K562 (cell line): ENCODE results near the gene NYNRIN. TPM values are rescaled to one million over a fixed set of nuclear protein-coding genes. Genes with fewer than 3 reads are reported as not detected.

Source experiments
- ATAC-seq: fragments of 200-7000 bp; cut with Tn5 transposase; 3 replicates; pipeline ENCODE4 v1.9.1; 2020; ENCODE audit warnings: moderate library complexity
- BruUV-seq: library from RNA; stranded (reverse); fragments of 400-500 nt; replicated peaks from 2 replicates; lab custom pipeline; 2021; lab: Mats Ljungman, UMichigan
- CTCF ChIA-PET: fragments of 300-600 bp; formaldehyde crosslinking; extraction: SDS; loops from one replicate; lab custom pipeline; 2021; ENCODE audit warnings: low intra/inter-chr PET ratio; lab: Yijun Ruan, JAX
- POLR2A ChIA-PET: fragments of 300-600, 350-650 bp; sonication (Branson Sonifier 250); formaldehyde crosslinking; extraction: SDS; loops from one replicate; lab custom pipeline; 2021; ENCODE audit warnings: antibody characterized with exemption, inconsistent platforms; lab: Yijun Ruan, JAX
- DNase-seq, 4 experiments: peaks; one replicate each; pipeline versions ENCODE4 v3.0.0 to v3.0.0-alpha.2; 2011 to 2018; ENCODE audit warnings: low spot score in 3 of 4, mixed read lengths in 3 of 4; ENCODE audit errors: extremely low read depth in 1 of 4
- FAIRE-seq: peaks from 2 replicates; lab custom pipeline; 2011; peaks lifted over from hg19 to GRCh38; lab: Jason Lieb, UNC
- H2AFZ ChIP-seq: 2 replicates; pipeline ENCODE4 v1.6.0; 2011; ENCODE audit warnings: low read depth, low read length, control low read depth, inconsistent platforms
- H3K27ac ChIP-seq: fragments of 200-600 bp; 3 replicates; pipeline ENCODE4 v1.8.0; 2011; ENCODE audit warnings: low read depth, mild to moderate bottlenecking, control low read depth, inconsistent platforms, low read length, moderate library complexity, mixed read lengths; ENCODE audit errors: extremely low read depth
- H3K27me3 ChIP-seq, 2 experiments: fragments of 300-600 bp in 1 of 2; 2 replicates in 1 of 2; 3 replicates in 1 of 2; pipeline versions ENCODE4 v1.6.0 to v1.8.0; 2011; ENCODE audit warnings: inconsistent platforms in 2 of 2, low read length in 2 of 2, mild to moderate bottlenecking in 1 of 2, mixed read lengths in 1 of 2, moderate library complexity in 1 of 2; ENCODE audit not compliant: control insufficient read depth in 2 of 2, insufficient read depth in 2 of 2
- H3K36me3 ChIP-seq: fragments of 300-600 bp; 3 replicates; pipeline ENCODE4 v1.8.0; 2011; ENCODE audit warnings: mild to moderate bottlenecking, low read length, inconsistent platforms; ENCODE audit not compliant: control insufficient read depth, insufficient read depth
- H3K4me1 ChIP-seq, 2 experiments: fragments of 200-600 bp in 1 of 2; replicated peaks in 1 of 2; 2 replicates in 1 of 2; 3 replicates in 1 of 2; pipeline versions ENCODE4 v1.5.1 to v1.8.0; 2011; ENCODE audit warnings: inconsistent platforms in 2 of 2, low read length in 2 of 2, mild to moderate bottlenecking in 1 of 2, mixed read lengths in 1 of 2, moderate library complexity in 1 of 2; ENCODE audit not compliant: control insufficient read depth in 2 of 2, insufficient read depth in 2 of 2
- H3K4me2 ChIP-seq: 2 replicates; pipeline ENCODE4 v1.6.1; 2011; ENCODE audit warnings: low read length, control low read depth, inconsistent platforms, mixed read lengths; ENCODE audit not compliant: insufficient read depth
- H3K4me3 ChIP-seq: fragments of 200-600 bp; sonication (generic), shearing (Covaris generic); 2 replicates; pipeline ENCODE4 v1.5.1; 2016; ENCODE audit warnings: control low read depth, inconsistent platforms
- H3K79me2 ChIP-seq: fragments of 200-600 bp; 3 replicates; pipeline ENCODE4 v1.8.0; 2011; ENCODE audit warnings: low read length, inconsistent platforms; ENCODE audit not compliant: control insufficient read depth, insufficient read depth
- H3K9ac ChIP-seq, 2 experiments: 2 replicates each; pipeline versions ENCODE4 v1.6.0 to v1.6.1; 2011; ENCODE audit warnings: low read depth in 2 of 2, low read length in 2 of 2, control low read depth in 1 of 2, inconsistent platforms in 1 of 2, mild to moderate bottlenecking in 1 of 2, mixed read lengths in 1 of 2; ENCODE audit not compliant: insufficient read depth in 1 of 2
- H3K9me1 ChIP-seq: one replicate; pipeline ENCODE4 v1.6.0; 2011; ENCODE audit warnings: inconsistent platforms, mild to moderate bottlenecking, low read length, moderate library complexity; ENCODE audit not compliant: control insufficient read depth, insufficient read depth
- H3K9me3 ChIP-seq: replicated peaks from 2 replicates; pipeline ENCODE4 v1.5.1; 2011; ENCODE audit warnings: low read depth, low read length, inconsistent platforms; ENCODE audit not compliant: control insufficient read depth, insufficient read depth
- H4K20me1 ChIP-seq: replicated peaks from 2 replicates; pipeline ENCODE4 v1.6.1; 2011; ENCODE audit warnings: low read length, inconsistent platforms, mixed read lengths; ENCODE audit not compliant: control insufficient read depth, insufficient read depth
- ELF2 ChIP-seq: fragments of 250-450 bp; sonication (Bioruptor Pico); IDR thresholded peaks from 2 replicates; pipeline ENCODE4 v1.5.0; 2021; ENCODE audit warnings: mild to moderate bottlenecking
- HNRNPUL1 ChIP-seq: fragments of 200-400 bp; formaldehyde crosslinking; IDR thresholded peaks from 2 replicates; pipeline ENCODE4 v1.6.1; 2017; ENCODE audit warnings: low read length
- KAT8 ChIP-seq: fragments of 450-650 bp; IDR thresholded peaks from 2 replicates; pipeline ENCODE4 v1.6.1; 2016; ENCODE audit warnings: low read depth, mild to moderate bottlenecking
- KDM5B ChIP-seq: fragments of 200-600 bp; sonication (generic); IDR thresholded peaks from 2 replicates; pipeline ENCODE4 v1.6.1; 2012; ENCODE audit warnings: low read depth, mild to moderate bottlenecking, moderate library complexity, low read length, control low read depth, inconsistent platforms; ENCODE audit not compliant: insufficient replicate concordance
- NFIX ChIP-seq: fragments of 250-450 bp; sonication (Bioruptor Pico); IDR thresholded peaks from 2 replicates; pipeline ENCODE4 v1.4.0; 2020; ENCODE audit warnings: low read depth, mild to moderate bottlenecking, moderate library complexity
- PYGO2 ChIP-seq: fragments of 450-650 bp; IDR thresholded peaks from 2 replicates; pipeline ENCODE4 v1.6.1; 2016; ENCODE audit warnings: mild to moderate bottlenecking, missing genetic modification characterization, moderate library complexity, missing compliant biosample characterization
- RBBP5 ChIP-seq: fragments of 200-600 bp; sonication (generic); IDR thresholded peaks from 2 replicates; pipeline ENCODE4 v1.6.1; 2012; ENCODE audit warnings: borderline replicate concordance, mild to moderate bottlenecking, low read length, control low read depth, inconsistent platforms; ENCODE audit not compliant: insufficient read depth, poor library complexity, severe bottlenecking
- ZNF175 ChIP-seq: fragments of 200-800 bp; sonication (Bioruptor generic); IDR thresholded peaks from 2 replicates; pipeline ENCODE4 v1.6.1; 2016; ENCODE audit warnings: low read depth, mild to moderate bottlenecking, missing genetic modification characterization, missing compliant biosample characterization
- ZNF253 ChIP-seq: fragments of 250-450 bp; sonication (Bioruptor Pico); conservative IDR thresholded peaks from 2 replicates; pipeline ENCODE4 v1.6.1; 2021; ENCODE audit warnings: mild to moderate bottlenecking
- ZNF263 ChIP-seq: sonication (generic); formaldehyde crosslinking; IDR thresholded peaks from 2 replicates; pipeline ENCODE4 v1.8.0; 2022; ENCODE audit warnings: mild to moderate bottlenecking, missing genetic modification reagents, borderline replicate concordance
- WGBS: fragments of 100-300 bp; shearing (Covaris generic); methylation state at CpG from one replicate; pipeline ENCODE4 v1.1.6; 2016; ENCODE audit warnings: low coverage, mixed read lengths; ENCODE audit not compliant: insufficient coverage; ENCODE audit errors: missing lambda C conversion rate; 5-methylcytosine and 5-hydroxymethylcytosine counted together
- in situ Hi-C: fragments of 300-500 bp; cut with MboI; formaldehyde crosslinking; loops from 4 replicates; pipeline ENCODE4 v1.15.0; 2018; ENCODE audit warnings: inconsistent platforms, mixed read lengths
- intact Hi-C: fragments of 100-400 bp; cut with micrococcal nuclease; formaldehyde crosslinking; loops from 2 replicates; pipeline ENCODE4 v1.14.2; 2022
- polyA plus RNA-seq, 8 experiments: library from polyadenylated mRNA; depleted of rRNA in 4 of 8; stranded (reverse) in 5 of 8; unstranded in 3 of 8; fragments of >200 nt; fragmentation: Nextera tagmentation in 2 of 8; fragmentation: Illumina TruSeq in 1 of 8; extraction: Ambion mirVana in 2 of 8; extraction: Trizol in 1 of 8; gene quantifications; 2 replicates each; pipeline versions ENCODE4 v1.2.1 to v1.2.3, GENCODE V29; 2011 to 2014; ENCODE audit warnings: inconsistent platforms in 1 of 8, missing spikeins in 1 of 8
- total RNA-seq, 7 experiments: library from RNA; depleted of rRNA in 6 of 7; stranded (reverse); fragments of >200 nt in 6 of 7; fragmentation: Illumina TruSeq in 2 of 7; extraction: Trizol in 2 of 7; gene quantifications; 2 replicates each; pipeline versions ENCODE4 v1.2.1 to v1.2.3, GENCODE V29; 2011 to 2021; ENCODE audit warnings: low replicate concordance in 1 of 7
- TF ChIP-seq, protein P1 (sequence below): fragments of 450-650 bp; IDR thresholded peaks from 2 replicates; pipeline ENCODE4 v1.7.0; 2016; ENCODE audit warnings: borderline replicate concordance

Gene NYNRIN
- total and polyA plus RNA-seq, 9 of the 15 experiments (the other 6 are each of a cell fraction or from before 2014, with no cell fraction given) = 0.04 to 1.2 (median 0.28) TPM

DNA sequence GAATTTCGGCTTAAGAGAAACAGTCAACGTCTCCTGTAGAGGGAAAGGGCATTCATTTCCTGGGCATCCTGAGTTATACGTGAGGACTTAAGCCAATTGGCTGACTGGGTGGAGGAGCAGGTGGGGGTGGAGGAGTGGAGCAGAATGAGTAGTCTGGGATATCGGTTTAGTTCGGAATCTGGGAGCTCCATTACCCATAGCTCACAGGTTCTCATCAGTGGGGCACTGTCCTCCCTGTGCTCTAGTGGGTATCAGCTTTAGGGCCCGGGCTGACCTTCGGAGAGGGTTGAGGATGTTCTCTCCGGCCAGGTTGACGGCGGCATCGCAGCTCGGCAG, 43.1 kb downstream of the NYNRIN start:
- in situ Hi-C loops = no loop called here
- Histone ChIP-seq H3K27me3 (no peaks in the 10 kb centered on the region), H3K36me3 (peaks cover 47% of the 10 kb centered on the region), H3K4me1 (peaks cover 0 to 10% of the 10 kb centered on the region in 2 experiments; a peak in 2 of 5 replicates), H3K27ac (peak overlapping the region; percentile 91), H3K79me2 (peaks cover 23% of the 10 kb centered on the region), H3K4me3 (peak overlapping the region; percentile 68), H3K9ac (peak overlapping the region; percentile 91 to 94), H3K9me3 (no peaks in the 10 kb centered on the region), H4K20me1 (no peaks in the 10 kb centered on the region), H3K4me2 (peak overlapping the region; percentile 98), H2AFZ (peak overlapping the region; percentile 96), H3K9me1 (no peaks in the 10 kb centered on the region)
- no TSS peak for BruUV-seq
- intact Hi-C loops = no loop called here
- ChIA-PET POLR2A (interaction anchor here (0.6 to 3.6 kb wide), 7 partner anchors 11 to 1377 kb away, joined by 3 to 43 read pairs (median 3); partner anchors contain the start of genes CBLN3 and KHNYN), CTCF (no interaction called here)
- FAIRE-seq = no peak
- no peak for ATAC-seq
- 0% methylated on average over 5 of the region's 12 CpGs for WGBS
- DNase-seq = no peak
- TF ChIP-seq HNRNPUL1 (no peak), NFIX (CRISPR knock-in tag) (no peak), ELF2 (CRISPR knock-in tag) (no peak), ZNF263 (CRISPR knock-in tag) (peak; percentile 32; the same call in 1 of the 2 replicates), ZNF175 (0 out of 2 replicates have a peak, but pooled peaks have one; percentile 6), RBBP5 (no peak), KAT8 (no peak), ZNF253 (CRISPR knock-in tag) (no peak), KDM5B (peak; percentile 2), PYGO2 (tag) (no peak)
- TF ChIP-seq, protein P1, sequence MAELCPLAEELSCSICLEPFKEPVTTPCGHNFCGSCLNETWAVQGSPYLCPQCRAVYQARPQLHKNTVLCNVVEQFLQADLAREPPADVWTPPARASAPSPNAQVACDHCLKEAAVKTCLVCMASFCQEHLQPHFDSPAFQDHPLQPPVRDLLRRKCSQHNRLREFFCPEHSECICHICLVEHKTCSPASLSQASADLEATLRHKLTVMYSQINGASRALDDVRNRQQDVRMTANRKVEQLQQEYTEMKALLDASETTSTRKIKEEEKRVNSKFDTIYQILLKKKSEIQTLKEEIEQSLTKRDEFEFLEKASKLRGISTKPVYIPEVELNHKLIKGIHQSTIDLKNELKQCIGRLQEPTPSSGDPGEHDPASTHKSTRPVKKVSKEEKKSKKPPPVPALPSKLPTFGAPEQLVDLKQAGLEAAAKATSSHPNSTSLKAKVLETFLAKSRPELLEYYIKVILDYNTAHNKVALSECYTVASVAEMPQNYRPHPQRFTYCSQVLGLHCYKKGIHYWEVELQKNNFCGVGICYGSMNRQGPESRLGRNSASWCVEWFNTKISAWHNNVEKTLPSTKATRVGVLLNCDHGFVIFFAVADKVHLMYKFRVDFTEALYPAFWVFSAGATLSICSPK = no peak
